HG02678 (cell line): ENCODE results near the gene MDFI.

Source experiments
- ATAC-seq: cut with Tn5 transposase; IDR thresholded peaks from one replicate; pipeline ENCODE4 v1.9.1; 2021; ENCODE audit warnings: mild to moderate bottlenecking, moderate library complexity; ENCODE audit not compliant: unreplicated experiment

MDFI gene

GRCh38 chr6:41684311-41685180 is 46.3 kb downstream of the MDFI start:
- no peak for ATAC-seq

DNA sequence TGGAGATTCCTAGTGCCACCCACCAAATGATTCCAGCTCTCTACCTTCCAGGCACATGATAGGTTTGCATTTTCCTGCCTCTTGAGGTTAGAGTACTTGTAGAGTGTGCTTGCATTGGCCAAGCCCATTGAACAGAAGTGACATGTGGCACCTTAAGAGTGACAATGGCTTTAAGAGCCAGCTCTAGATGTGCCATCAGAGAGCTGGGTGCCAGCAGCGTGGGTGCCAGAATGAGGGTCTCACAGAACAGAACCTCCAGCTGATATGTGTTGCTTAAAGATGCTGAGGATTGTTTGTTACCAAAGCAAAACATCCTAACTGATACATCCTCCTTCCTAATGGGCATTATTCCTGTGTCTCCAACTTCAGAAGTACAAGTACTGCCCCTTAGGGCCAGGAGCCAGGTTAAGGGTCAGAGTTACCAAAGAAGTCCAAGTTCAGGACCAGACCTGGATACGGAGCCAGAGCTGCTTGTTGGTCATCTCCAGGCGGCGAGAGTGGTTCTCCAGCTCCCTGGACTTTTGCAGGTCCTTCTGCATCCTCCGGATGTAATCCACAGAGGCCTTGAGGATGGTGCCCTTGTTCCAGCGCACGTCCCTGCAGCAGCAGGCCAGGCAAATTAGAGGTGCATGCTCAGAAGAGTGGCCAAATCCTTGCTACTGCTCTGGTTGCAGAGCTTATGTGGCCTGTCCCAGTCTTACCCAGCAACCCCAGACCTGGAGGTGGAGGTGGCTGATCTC is 47.5 kb downstream of the MDFI start:
- ATAC-seq, result no peak

GRCh38 chr6:41687501-41688175 is 49.4 kb downstream of the MDFI start:
- ATAC-seq, result no peak

DNA sequence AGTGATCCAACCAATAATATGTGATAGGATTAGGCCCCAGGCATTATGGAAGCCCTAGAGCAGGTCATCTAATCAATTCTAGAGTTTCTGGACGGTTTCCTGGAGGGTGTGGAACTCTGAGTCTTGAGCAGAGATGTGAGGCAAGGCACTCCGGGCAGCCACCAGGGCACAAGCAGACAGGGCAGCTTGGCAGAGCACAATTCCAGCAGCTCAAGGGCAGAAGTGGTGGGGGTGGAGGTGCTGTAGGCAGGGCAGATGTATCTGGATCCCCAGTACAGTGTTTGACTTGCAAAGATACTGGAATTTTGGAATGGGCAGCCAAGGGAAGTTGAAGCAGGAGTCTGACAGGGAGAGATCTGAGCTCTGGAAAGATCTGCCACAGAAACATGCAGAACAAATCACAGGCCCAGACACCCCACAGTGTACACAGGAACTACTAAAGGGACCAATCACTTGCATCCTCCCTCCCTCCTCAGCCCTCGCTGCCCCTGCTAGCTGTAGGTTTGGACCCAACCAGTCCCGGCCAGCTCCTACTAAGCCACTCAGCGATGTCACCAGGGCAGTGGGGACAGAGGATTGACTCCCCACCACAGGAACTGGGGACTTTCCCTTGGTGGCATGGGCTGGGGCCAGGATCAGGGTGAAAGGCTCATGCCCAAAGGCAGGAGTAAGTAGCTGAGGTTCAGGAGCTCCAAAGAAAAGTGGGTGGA is 50.1 kb downstream of the MDFI start:
- ATAC-seq, result no peak

DNA sequence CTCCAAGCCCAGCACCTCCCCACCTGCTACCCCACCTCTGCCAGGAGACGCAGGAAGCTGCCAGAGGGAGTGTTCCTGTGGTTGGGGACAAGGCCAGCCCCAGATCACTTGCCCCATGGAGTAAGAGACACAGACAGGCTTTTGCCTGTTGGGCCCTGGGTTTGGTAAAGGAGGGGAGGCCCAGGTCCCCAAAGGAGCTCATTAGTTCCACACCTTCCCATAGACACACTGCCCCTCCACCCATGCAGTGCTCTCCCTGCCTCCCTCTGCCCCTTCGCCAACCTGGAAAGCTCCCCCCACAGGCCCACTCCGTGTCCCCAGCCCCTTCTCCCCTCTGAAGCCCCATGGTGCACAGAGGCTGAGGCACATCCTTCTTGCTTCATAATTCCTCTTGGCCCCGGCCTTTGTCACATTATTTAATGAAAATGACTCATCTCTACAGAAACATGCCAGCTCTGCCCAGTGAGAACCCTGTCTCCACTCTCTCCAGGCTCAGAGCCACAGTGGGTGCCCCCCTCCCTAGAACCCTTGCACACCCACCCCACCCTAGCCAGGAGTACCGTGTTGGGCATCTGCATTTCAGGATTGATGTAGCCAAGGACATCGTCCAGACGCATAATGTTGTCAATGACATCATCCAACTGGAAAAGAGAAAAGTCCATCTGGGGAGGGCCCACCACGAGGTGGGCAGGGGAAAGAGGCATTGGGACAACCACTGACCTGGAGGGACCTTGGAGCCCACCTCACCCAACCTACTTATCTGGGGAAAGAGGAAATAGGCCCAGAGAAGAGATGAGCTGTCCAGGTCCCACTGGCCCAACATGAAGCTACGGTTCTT is 51.1 kb downstream of the MDFI start:
- no peak for ATAC-seq

- no peak for ATAC-seq
Measured at GRCh38 chr6:41690541-41691330, 52.5 kb downstream of the MDFI start.

GRCh38 chr6:41691426-41692079 is 53.3 kb downstream of the MDFI start:
- no peak for ATAC-seq

GRCh38 chr6:41692080-41692675 is 53.9 kb downstream of the MDFI start:
- no peak for ATAC-seq

GRCh38 chr6:41692730-41693129 is 54.5 kb downstream of the MDFI start:
- no peak for ATAC-seq

- ATAC-seq, result no peak
Measured at GRCh38 chr6:41693281-41694240, 55.3 kb downstream of the MDFI start.

GRCh38 chr6:41694815-41695526 is 56.7 kb downstream of the MDFI start:
- ATAC-seq, result no peak

GRCh38 chr6:41695825-41696224 is 57.6 kb downstream of the MDFI start:
- no peak for ATAC-seq

GRCh38 chr6:41696788-41697187 is 58.5 kb downstream of the MDFI start:
- ATAC-seq, result no peak

DNA sequence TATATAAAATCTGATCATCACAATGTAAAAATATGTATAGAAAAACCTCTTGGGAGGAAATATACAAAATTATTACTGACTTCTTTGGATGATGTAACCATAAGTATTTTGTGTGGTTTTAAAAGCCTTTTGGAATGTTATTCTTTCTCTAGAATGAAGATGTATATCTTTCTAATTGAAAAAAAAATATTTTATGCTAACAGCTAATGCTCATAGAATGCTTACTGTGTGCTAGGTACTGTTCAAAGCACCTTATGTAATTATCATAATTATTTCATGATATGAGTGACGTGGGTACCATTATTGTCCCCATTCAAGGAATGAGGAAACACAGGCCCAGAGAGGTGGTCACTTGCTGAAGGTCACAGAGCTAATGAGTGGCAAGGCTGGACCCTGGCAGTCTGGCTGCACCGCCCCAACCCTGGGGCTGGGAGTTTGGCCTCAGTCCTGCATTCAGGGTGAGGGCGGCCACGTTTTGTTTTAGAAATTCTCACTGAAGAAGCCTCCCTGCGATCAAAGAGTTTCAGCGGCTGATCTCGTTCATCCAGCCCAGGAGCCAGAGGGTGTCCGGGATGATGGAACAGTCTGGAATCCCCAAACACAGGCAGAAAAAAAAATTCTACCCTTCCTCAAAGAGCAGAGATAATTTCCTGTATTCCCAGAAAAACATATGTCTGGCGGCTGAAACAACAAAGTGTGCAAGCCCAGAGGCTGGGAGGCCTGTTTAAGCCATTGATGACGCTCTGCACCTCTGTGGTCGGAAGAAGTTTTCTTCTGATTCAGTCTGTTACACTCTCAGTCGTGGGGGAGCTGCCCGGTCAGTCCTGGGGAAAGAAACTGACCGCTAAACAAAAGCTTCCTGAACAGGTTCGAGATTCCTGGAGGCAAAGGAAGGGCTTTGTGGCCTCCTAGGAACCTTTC is 59.9 kb downstream of the MDFI start:
- no peak for ATAC-seq

- ATAC-seq, result no peak
Measured at GRCh38 chr6:41699063-41699462, 60.8 kb downstream of the MDFI start.
